Stimulated activated CD4-positive, alpha-beta T cell treated with anti-CD3 and anti-CD28 coated beads, Interleukin-4, amount 100 ng/mL, for 1 hour (primary cell): ENCODE measurements around the gene TMEM52.

Experiments
- DNase-seq: peaks from one replicate; pipeline ENCODE4 v3.0.0-alpha.2; 2020

Gene TMEM52

GRCh38 chr1:1918901-1919303 is at the start of gene TMEM52:
TMEM52 (minus strand) TSS chr1:1919279; CDS start chr1:1919265, 14 bp downstream.
- no peak for DNase-seq

- no peak for DNase-seq
Measured at GRCh38 chr1:1967879-1968278, 48.8 kb upstream of the TMEM52 start.

DNA sequence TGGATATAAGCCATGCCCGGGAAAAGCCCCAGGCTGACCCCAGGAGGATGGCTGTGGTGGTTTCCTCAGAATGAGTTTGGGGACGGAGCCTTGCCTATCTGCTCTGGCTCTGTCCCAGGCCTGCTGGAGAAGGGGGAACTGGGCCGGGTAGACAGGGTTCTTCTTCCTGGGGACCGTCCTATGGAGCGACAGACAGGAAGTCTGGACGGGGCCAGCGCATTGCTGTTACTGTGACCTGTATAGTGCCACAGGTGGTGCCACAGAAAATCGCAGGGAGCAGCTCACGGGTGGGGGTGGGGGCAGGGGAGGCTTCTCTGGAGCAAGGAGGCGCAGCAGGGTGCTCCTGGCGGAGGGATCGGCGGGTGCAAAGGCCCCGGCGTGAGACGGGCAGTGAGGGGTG is 48.1 kb upstream of the TMEM52 start:
- DNase-seq: no peak

- DNase-seq: no peak
Measured at GRCh38 chr1:1966071-1966740, 47.1 kb upstream of the TMEM52 start.

DNA sequence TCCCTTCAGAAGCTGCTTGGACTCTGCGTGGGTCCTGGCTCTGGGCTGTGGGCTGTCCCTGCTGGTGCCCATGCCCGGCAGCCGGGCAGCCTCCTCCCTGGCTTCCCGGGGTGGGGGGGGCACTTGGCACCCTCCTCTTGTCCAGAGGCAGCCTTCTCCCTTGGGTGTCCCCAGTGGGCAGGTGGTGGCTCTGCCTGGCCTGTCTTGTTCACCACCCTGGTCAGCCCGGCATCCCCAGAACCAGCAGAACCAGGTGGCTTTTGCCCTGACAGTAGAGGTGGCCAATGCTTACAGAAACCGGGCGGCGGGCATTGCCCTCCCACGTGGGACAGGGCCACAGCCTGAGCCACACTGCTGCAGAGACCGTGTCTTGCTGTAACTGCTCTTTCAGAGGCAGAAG is 46.5 kb upstream of the TMEM52 start:
- DNase-seq: no peak

GRCh38 chr1:1964811-1965210 is 45.7 kb upstream of the TMEM52 start:
- no peak for DNase-seq

- no peak for DNase-seq
Measured at GRCh38 chr1:1963570-1963969, 44.5 kb upstream of the TMEM52 start.

DNA sequence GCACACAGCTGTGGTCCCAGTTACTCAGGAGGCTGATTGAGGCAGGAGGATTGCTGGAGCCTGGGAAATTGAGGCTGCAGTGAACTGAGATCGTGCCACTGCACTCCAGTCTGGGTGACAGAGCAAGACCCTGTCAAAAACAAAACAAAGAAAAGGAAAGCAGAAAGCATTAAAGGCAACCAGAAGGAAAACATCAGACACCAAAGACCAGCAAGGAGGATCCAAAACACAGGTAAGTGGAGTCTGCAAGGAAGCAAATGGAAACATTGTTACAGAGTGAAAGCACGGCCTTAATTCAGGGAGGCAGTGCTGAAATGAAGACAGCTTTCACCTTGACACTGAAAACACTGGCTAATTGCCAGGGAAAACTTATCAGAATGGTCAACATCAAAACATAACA is 43.7 kb upstream of the TMEM52 start:
- DNase-seq: no peak

DNA sequence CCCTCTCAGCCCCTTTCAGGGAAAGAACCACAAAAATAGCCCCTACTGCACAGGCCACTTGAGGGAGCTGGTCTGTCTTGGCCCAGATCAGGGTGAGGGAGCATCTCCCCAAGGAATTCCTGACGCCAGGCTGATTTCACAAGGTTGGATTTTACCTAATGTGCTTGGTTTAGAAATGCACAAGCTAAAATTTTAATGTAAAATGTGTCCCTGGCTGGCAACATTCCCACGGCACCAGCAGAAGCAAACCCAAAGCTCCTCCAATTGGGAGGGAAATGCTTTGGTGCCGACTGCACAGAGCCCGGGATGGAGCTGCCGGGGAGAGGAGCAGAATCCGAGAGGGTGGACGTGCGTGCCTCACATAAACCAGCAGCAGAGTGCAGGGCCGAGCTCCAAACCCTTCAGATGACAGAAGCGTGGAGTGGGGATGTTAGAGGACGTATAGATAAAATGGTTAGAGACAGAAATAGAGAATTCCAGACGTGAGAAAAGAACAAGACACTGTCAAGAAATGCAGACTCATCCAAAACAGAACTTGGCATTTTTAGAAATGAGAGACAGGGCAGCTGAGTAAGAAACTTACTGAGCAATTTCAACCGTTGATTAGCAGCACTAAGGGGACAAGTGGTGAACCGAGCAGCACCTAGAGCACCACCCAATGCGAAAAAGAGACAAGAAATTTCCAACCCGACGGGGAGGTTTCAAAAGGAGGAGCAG is 41.6 kb upstream of the TMEM52 start:
- no peak for DNase-seq

- DNase-seq: peak; percentile 77
Measured at GRCh38 chr1:1959840-1960479, 40.9 kb upstream of the TMEM52 start.

- DNase-seq: no peak
Measured at GRCh38 chr1:1959459-1959839, 40.4 kb upstream of the TMEM52 start.

GRCh38 chr1:1958071-1958541 is 39.0 kb upstream of the TMEM52 start:
- DNase-seq: no peak

- DNase-seq: no peak
Measured at GRCh38 chr1:1957533-1957961, 38.5 kb upstream of the TMEM52 start.

- DNase-seq: no peak
Measured at GRCh38 chr1:1956586-1957532, 37.8 kb upstream of the TMEM52 start.

DNA sequence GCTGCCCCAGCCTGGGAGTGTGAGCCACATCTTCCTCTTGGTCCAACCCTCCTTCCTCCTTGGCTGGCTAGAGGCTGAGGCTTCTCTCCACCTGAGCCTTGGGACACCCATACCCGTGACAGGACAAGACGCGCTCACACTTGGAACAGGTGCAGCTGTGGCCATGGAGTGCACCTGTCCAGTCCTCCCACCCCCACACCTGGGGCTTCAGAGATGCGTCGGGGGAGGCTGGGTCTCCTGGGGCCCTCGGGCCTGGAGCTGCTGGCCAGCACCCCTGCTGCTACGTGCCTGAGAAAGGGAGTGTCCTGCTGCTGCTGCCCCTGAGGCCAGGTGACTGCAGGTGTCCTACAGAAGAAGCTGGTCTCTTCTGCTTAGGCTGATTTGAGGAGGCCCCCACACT is 37.0 kb upstream of the TMEM52 start:
- no peak for DNase-seq

DNA sequence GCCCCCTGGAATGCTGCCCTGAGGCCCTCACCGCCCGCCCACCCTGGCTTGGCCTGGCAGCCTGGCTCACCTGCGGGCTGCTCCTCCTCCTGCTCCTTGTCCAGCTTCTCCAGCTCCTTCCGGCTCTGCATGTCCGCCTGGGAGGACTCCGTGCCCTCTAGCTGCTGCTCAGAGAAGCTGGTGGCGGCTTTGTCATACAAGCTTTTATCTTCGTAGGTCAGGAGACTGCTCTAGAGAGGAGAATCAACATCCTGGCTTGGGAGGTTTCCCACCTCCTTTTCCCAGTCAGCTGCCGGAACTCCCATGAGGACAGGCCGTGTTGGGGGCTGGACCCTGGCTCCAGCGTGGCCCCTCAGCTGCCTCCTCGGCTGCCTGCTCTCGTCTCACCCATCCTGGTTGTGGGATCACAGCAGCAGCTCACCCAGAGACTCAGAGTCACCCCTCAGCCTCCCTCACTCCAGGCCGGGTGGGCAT is 36.6 kb upstream of the TMEM52 start:
- DNase-seq: no peak

DNA sequence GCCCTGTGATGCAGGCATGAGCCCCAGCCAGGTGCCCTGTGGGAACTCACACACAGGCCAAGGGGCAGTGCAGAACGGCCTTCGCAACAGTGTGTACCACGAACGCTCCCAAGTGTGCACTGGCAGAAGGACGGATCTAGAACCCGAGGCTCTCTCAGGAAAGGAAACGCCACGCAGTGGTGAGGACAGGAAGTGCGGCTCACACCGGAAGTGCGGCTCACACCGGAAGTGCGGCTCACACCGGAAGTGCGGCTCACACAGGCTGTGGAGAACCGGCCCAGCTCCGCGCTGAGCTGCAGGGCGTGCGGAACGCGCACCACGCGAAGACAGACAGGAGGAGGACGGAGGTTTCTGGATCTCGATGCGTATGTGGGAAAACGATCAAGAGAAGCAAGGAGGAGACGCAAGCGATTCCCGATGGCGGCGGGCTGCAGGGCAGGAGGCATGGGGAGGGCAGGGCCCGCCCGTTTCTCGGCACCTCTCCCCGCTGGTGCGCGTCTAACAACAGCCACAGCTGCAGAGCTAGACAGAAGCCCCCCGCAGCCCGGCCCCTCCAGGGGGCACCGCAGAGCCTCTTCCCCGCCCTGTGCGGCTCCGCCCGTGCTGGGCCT is 35.9 kb upstream of the TMEM52 start:
- DNase-seq: no peak

GRCh38 chr1:1954015-1954414 is 34.9 kb upstream of the TMEM52 start:
- DNase-seq: no peak

DNA sequence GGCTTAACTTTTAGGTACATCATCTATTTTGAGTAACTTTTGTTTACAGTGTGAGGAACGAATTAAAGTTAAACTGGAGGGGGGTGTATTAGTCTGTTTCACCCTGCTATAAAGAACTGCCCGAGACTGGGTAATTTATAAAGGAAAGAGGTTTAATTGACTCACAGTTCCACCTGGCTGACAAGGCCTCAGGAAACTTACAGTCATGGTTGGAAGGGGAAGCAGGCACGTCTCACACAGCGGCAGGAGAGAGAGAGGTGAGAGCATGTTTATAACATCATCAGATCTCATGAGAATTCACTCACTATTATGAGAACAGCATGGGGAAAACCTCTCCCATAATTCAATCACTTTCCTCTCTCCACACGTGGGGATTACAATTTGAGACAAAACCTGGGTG is 31.9 kb upstream of the TMEM52 start:
- DNase-seq: no peak

GRCh38 chr1:1948783-1949182 is 29.7 kb upstream of the TMEM52 start:
- DNase-seq: no peak

DNA sequence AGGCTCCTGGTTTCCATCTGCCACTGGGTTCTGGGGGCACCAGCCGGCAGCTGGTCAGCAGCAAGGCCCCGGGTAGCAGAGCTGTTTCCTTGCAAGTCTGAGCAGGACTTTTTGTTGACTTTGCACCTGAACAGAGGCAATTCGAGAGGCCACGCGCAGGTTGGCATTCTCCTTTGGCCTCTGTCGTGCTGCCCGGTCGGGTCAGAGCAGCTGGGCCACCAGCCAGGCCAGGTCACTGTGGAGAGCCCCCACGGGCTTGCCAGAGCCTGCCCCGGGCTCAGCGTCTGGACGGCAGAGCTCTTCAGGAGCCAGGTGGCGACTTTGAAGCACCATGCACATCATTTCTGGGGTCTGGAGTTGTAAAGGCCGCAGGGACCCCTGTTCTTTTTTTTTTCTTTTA is 28.4 kb upstream of the TMEM52 start:
- no peak for DNase-seq

DNA sequence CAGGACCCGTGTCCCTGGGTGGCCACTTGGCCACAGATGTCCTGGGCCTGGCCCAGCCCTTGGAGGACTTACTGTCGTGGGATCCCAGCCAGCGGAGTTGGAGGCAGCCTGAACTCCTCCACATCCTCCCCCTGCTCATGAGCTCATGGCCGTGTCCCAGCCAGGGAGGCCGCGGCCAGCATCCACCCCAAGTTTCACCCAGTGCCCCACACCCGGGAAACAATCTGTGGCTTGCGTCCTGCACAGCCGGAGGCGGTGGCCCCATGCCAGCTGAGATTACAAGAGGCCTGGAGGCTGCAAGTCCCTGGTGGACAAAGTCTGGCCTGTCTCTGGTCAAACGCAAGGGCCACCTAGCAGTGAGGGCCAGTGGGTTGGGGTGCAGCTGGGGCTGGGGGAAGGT is 27.5 kb upstream of the TMEM52 start:
- no peak for DNase-seq
